ENCODE data around the gene RPS15. TPM values are rescaled to one million over a fixed set of nuclear protein-coding genes. Genes with fewer than 3 reads are reported as not detected.

The RPS15 gene
- total and polyA plus RNA-seq, 2 of the 13 experiments (the other 11 are each of a cell fraction or from before 2014, with no cell fraction given): 695 to 1,411 TPM

DNA sequence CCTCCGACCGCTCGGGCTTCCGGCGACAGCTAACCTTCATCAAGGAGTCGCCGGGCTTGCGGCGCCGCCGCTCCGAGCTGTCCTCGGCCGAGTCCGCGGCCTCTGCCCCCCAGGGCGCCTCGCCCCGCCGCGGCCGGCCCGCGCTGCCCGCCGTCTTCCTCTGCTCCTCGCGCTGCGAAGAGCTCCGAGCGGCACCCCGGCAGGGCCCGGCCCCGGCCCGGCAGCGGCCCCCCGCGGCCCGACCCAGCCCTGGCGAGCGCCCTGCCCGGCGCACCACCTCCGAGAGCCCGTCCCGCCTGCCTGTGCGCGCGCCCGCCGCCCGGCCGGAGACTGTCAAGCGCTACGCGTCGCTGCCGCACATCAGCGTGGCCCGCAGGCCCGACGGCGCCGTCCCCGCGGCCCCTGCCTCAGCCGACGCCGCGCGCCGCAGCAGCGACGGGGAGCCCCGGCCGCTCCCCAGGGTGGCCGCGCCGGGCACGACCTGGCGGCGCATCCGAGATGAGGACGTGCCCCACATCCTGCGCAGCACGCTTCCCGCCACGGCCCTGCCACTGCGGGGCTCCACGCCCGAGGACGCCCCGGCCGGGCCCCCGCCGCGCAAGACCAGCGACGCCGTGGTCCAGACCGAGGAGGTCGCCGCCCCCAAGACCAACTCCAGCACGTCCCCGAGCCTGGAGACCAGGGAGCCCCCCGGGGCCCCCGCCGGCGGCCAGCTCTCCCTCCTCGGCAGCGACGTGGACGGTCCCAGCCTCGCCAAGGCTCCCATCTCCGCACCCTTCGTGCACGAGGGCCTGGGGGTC lies 31.3 kb downstream of the RPS15 start (continued):
- TF ChIP-seq, protein P1, sequence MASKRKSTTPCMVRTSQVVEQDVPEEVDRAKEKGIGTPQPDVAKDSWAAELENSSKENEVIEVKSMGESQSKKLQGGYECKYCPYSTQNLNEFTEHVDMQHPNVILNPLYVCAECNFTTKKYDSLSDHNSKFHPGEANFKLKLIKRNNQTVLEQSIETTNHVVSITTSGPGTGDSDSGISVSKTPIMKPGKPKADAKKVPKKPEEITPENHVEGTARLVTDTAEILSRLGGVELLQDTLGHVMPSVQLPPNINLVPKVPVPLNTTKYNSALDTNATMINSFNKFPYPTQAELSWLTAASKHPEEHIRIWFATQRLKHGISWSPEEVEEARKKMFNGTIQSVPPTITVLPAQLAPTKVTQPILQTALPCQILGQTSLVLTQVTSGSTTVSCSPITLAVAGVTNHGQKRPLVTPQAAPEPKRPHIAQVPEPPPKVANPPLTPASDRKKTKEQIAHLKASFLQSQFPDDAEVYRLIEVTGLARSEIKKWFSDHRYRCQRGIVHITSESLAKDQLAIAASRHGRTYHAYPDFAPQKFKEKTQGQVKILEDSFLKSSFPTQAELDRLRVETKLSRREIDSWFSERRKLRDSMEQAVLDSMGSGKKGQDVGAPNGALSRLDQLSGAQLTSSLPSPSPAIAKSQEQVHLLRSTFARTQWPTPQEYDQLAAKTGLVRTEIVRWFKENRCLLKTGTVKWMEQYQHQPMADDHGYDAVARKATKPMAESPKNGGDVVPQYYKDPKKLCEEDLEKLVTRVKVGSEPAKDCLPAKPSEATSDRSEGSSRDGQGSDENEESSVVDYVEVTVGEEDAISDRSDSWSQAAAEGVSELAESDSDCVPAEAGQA (IDR thresholded peaks at IDR 0.05; ENCODE audit: low read depth): no peak
- TF ChIP-seq, protein P1 (CRISPR knock-in tag; IDR thresholded peaks at IDR 0.05; ENCODE audit: borderline replicate concordance): no peak
- TF ChIP-seq ATF7-NPFF (CRISPR knock-in tag; IDR thresholded peaks at IDR 0.05; ENCODE audit: low read depth) (0 out of 2 replicates have a peak, but pooled peaks have one; percentile 21), ZNF20 (CRISPR knock-in tag; IDR thresholded peaks at IDR 0.05) (no peak)
- TF ChIP-seq, protein P2, sequence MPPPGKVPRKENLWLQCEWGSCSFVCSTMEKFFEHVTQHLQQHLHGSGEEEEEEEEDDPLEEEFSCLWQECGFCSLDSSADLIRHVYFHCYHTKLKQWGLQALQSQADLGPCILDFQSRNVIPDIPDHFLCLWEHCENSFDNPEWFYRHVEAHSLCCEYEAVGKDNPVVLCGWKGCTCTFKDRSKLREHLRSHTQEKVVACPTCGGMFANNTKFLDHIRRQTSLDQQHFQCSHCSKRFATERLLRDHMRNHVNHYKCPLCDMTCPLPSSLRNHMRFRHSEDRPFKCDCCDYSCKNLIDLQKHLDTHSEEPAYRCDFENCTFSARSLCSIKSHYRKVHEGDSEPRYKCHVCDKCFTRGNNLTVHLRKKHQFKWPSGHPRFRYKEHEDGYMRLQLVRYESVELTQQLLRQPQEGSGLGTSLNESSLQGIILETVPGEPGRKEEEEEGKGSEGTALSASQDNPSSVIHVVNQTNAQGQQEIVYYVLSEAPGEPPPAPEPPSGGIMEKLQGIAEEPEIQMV (CRISPR knock-in tag; IDR thresholded peaks at IDR 0.05; ENCODE audit: low read depth): peak; percentile 53; the same call in 1 of the 2 replicates
